Nephron progenitor cell (in vitro differentiated cells): ENCODE results near the gene NCBP3.
"Not testable (repeated sequence)": the region's sequence is repeated elsewhere in the genome, so short reads cannot be mapped to it uniquely, and the experiment has no call there.

Source experiments
- DNase-seq: peaks from one replicate; pipeline ENCODE4 v3.0.0; 2021
- H3K27ac Mint-ChIP-seq: 2 replicates; pipeline ENCODE4 v1.8.0; 2021; ENCODE audit warnings: mild to moderate bottlenecking, moderate library complexity, mixed read lengths
- H3K27me3 Mint-ChIP-seq: 2 replicates; pipeline ENCODE4 v1.8.0; 2021; ENCODE audit warnings: mild to moderate bottlenecking, low read depth, mixed read lengths; ENCODE audit not compliant: poor library complexity
- H3K36me3 Mint-ChIP-seq: 2 replicates; pipeline ENCODE4 v1.8.0; 2021; ENCODE audit warnings: low read depth, mixed read lengths
- H3K4me1 Mint-ChIP-seq: 2 replicates; pipeline ENCODE4 v1.8.0; 2021; ENCODE audit warnings: mixed read lengths
- H3K4me3 Mint-ChIP-seq: 2 replicates; pipeline ENCODE4 v1.8.0; 2021; ENCODE audit warnings: mild to moderate bottlenecking, moderate library complexity, mixed read lengths
- H3K9me3 Mint-ChIP-seq: 2 replicates; pipeline ENCODE4 v1.8.0; 2021; ENCODE audit warnings: mild to moderate bottlenecking, moderate library complexity, mixed read lengths
- TF ChIP-seq, protein P1 (sequence below): fragments of 200-600 bp; sonication (generic); IDR thresholded peaks from 2 replicates; pipeline ENCODE4 v1.5.0; 2021; ENCODE audit warnings: antibody characterized with exemption

Gene NCBP3

DNA sequence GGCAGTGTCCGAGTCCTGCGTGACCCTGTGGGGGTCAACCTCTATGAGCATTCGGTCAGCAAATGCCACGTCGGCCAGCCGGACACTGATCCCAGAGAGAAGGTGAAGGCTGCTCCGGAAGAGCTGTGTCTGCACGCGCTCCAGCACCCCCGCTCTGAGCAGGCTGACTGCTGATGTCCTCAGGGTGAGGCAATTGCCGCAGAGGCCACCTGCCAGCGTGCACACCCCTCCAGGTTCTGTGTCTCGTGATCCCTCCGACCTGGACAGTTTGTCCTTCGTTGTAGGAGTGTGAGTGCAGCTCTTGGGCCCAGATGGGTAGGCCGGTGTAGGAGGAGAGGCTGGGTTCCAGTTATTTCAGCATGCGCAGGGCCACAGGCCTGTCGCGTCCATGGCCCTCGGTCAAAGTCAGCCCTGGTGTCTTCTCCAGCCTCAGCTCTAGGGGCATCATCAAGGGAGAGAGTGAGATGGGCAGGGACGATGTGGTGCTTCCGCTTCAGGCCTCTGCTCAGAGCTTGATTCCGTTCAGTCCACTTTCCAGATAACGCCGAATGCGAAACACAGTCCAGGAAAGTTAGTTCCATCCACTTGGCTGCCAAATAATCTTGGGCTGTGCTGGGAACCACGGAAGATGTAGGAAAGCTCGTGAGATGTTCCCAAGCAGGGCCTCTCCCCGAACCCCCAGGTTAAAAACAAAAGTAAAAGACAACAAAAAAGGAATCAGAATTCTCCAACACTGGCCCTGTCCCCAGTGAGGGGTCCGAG lies 15.1 kb upstream of the NCBP3 start:
- H3K27ac Mint-ChIP-seq = peak overlapping the region; percentile 77

GRCh38 chr17:3859940-3860339 lies 13.9 kb upstream of the NCBP3 start:
- Mint-ChIP-seq H3K27ac (peak overlapping the region; percentile 59), H3K9me3 (peaks cover 7% of the 10 kb centered on the region), H3K4me3 (no peak overlapping the region), H3K27me3 (peaks cover 6% of the 10 kb centered on the region), H3K36me3 (no peaks in the 10 kb centered on the region), H3K4me1 (peaks cover 13% of the 10 kb centered on the region)
- no peak for DNase-seq
- TF ChIP-seq, protein P1, sequence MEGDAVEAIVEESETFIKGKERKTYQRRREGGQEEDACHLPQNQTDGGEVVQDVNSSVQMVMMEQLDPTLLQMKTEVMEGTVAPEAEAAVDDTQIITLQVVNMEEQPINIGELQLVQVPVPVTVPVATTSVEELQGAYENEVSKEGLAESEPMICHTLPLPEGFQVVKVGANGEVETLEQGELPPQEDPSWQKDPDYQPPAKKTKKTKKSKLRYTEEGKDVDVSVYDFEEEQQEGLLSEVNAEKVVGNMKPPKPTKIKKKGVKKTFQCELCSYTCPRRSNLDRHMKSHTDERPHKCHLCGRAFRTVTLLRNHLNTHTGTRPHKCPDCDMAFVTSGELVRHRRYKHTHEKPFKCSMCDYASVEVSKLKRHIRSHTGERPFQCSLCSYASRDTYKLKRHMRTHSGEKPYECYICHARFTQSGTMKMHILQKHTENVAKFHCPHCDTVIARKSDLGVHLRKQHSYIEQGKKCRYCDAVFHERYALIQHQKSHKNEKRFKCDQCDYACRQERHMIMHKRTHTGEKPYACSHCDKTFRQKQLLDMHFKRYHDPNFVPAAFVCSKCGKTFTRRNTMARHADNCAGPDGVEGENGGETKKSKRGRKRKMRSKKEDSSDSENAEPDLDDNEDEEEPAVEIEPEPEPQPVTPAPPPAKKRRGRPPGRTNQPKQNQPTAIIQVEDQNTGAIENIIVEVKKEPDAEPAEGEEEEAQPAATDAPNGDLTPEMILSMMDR = no peak

More for the DNA sequence above, 15.1 kb upstream of the NCBP3 start:
- H3K36me3 Mint-ChIP-seq = no peaks in the 10 kb centered on the region
- H3K9me3 Mint-ChIP-seq = no peaks in the 10 kb centered on the region
- peaks cover 13% of the 10 kb centered on the region for H3K4me1 Mint-ChIP-seq
- TF ChIP-seq, protein P1 = no peak
- H3K27me3 Mint-ChIP-seq = peaks cover 5% of the 10 kb centered on the region
- no peak for DNase-seq
- no peak overlapping the region for H3K4me3 Mint-ChIP-seq

DNA sequence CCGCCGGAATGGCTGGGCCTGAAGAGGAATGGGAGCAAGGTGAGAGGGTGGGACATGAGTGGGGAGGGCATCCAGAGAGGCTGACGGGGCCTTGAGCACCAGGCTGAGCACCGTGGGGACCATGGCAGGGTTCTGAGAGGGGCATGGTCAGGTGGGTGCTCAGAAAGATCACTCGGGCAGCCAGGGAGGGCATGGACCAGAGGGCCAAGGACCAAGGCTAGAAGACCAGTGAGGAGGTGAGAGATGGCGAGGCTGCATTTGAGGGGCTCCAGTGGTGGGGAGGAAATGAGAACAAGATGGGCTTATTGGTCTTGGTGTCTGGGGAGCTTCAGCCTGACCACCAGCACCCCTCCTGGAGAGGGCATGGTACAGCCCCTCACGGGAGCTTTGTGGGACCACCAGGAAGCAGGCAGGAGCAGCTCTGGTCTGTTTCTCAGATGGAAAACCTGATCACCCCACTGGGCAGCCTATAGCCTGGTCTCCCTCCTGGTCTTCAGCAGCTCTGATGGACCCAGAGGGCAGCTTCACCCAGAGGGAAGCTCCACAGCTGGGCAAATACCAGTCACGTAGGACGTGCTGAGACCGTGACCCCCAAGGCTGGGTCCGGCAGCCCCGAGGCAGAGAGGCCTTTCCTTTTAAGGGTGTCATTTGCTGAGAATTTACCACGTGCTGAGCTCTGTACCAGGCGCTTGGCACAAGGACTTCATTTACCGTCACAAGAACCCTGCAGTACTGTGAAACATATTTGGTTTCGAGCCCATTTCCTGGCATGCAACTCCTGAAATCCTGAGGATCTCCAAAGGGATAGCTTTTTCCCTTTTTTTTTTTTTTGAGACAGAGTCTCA lies 11.4 kb upstream of the NCBP3 start:
- Mint-ChIP-seq H3K4me1 (peaks cover 10% of the 10 kb centered on the region), H3K27me3 (peaks cover 8% of the 10 kb centered on the region), H3K36me3 (no peaks in the 10 kb centered on the region), H3K9me3 (peaks cover 14% of the 10 kb centered on the region), H3K4me3 (no peak overlapping the region), H3K27ac (no peak overlapping the region)
- DNase-seq = no peak
- TF ChIP-seq, protein P1 = no peak

GRCh38 chr17:3854204-3854603 lies 8.2 kb upstream of the NCBP3 start:
- peaks cover 24% of the 10 kb centered on the region for H3K27me3 Mint-ChIP-seq
- DNase-seq, H3K4me3 Mint-ChIP-seq, H3K27ac Mint-ChIP-seq, H3K36me3 Mint-ChIP-seq: not testable (repeated sequence)
- peaks cover 11% of the 10 kb centered on the region for H3K4me1 Mint-ChIP-seq
- peaks cover 14% of the 10 kb centered on the region for H3K9me3 Mint-ChIP-seq

- DNase-seq = no peak
- no peak overlapping the region for H3K27ac Mint-ChIP-seq
Observed at GRCh38 chr17:3852561-3852960, 6.5 kb upstream of the NCBP3 start.

More at GRCh38 chr17:3852561-3852960, 6.5 kb upstream of the NCBP3 start:
- peaks cover 14% of the 10 kb centered on the region for H3K9me3 Mint-ChIP-seq
- H3K36me3 Mint-ChIP-seq = no peaks in the 10 kb centered on the region
- H3K4me3 Mint-ChIP-seq = no peak overlapping the region
- TF ChIP-seq, protein P1 = no peak
- peaks cover 11% of the 10 kb centered on the region for H3K4me1 Mint-ChIP-seq
- H3K27me3 Mint-ChIP-seq = peaks cover 33% of the 10 kb centered on the region
